GM21576 (cell line): ENCODE results near the gene SLC44A3.

Experiments used
- ATAC-seq: cut with Tn5 transposase; IDR thresholded peaks from one replicate; pipeline ENCODE4 v1.9.1; 2021; ENCODE audit warnings: mild to moderate bottlenecking, moderate library complexity; ENCODE audit not compliant: unreplicated experiment

Gene SLC44A3

GRCh38 chr1:94871031-94871430 lies 50.9 kb downstream of the SLC44A3 start:
- no peak for ATAC-seq

- no peak for ATAC-seq
Observed at GRCh38 chr1:94872771-94873495, 52.8 kb downstream of the SLC44A3 start.

GRCh38 chr1:94873520-94874351 lies 53.6 kb downstream of the SLC44A3 start:
- ATAC-seq = no peak

- ATAC-seq = no peak
Observed at GRCh38 chr1:94874423-94874822, 54.3 kb downstream of the SLC44A3 start.

- ATAC-seq = no peak
Observed at GRCh38 chr1:94875794-94876193, 55.6 kb downstream of the SLC44A3 start.

- no peak for ATAC-seq
Observed at GRCh38 chr1:94876362-94876761, 56.2 kb downstream of the SLC44A3 start.

GRCh38 chr1:94878329-94878728 lies 58.2 kb downstream of the SLC44A3 start:
- ATAC-seq = no peak

GRCh38 chr1:94883691-94884090 lies 63.5 kb downstream of the SLC44A3 start:
- no peak for ATAC-seq

- ATAC-seq = no peak
Observed at GRCh38 chr1:94884106-94884505, 63.9 kb downstream of the SLC44A3 start.

GRCh38 chr1:94884507-94884906 lies 64.3 kb downstream of the SLC44A3 start:
- ATAC-seq = no peak

- ATAC-seq = no peak
Observed at GRCh38 chr1:94886361-94886760, 66.2 kb downstream of the SLC44A3 start.

GRCh38 chr1:94887106-94887505 lies 66.9 kb downstream of the SLC44A3 start:
- no peak for ATAC-seq

- ATAC-seq = no peak
Observed at GRCh38 chr1:94887603-94888171, 67.5 kb downstream of the SLC44A3 start.

- ATAC-seq = no peak
Observed at GRCh38 chr1:94888201-94888600, 68.0 kb downstream of the SLC44A3 start.

- ATAC-seq = no peak
Observed at GRCh38 chr1:94892604-94893254, 72.6 kb downstream of the SLC44A3 start.

- no peak for ATAC-seq
Observed at GRCh38 chr1:94894630-94895029, 74.5 kb downstream of the SLC44A3 start.

- ATAC-seq = no peak
Observed at GRCh38 chr1:94895518-94895917, 75.4 kb downstream of the SLC44A3 start.

- no peak for ATAC-seq
Observed at GRCh38 chr1:94898491-94899385, 78.6 kb downstream of the SLC44A3 start.

GRCh38 chr1:94899756-94900155 lies 79.6 kb downstream of the SLC44A3 start:
- no peak for ATAC-seq

GRCh38 chr1:94901841-94902240 lies 81.7 kb downstream of the SLC44A3 start:
- no peak for ATAC-seq
